Ishikawa (cell line): ENCODE results near the gene POLR2E.

ENCODE experiments used
- CEBPB ChIP-seq: IDR thresholded peaks from 2 replicates; pipeline ENCODE4 v1.6.1; 2012
- CREB1 ChIP-seq: IDR thresholded peaks from 2 replicates; pipeline ENCODE4 v1.6.1; 2012; ENCODE audit warnings: low read depth
- EGR1 ChIP-seq: IDR thresholded peaks from 2 replicates; pipeline ENCODE4 v1.6.1; 2012
- EP300 ChIP-seq: IDR thresholded peaks from 2 replicates; pipeline ENCODE4 v1.6.1; 2012; ENCODE audit warnings: borderline replicate concordance
- MAX ChIP-seq: IDR thresholded peaks from 2 replicates; pipeline ENCODE4 v1.6.1; 2012
- NFIC ChIP-seq: IDR thresholded peaks from 2 replicates; pipeline ENCODE4 v1.6.1; 2012
- RAD21 ChIP-seq: IDR thresholded peaks from 2 replicates; pipeline ENCODE4 v1.6.1; 2012; ENCODE audit warnings: low read depth
- REST ChIP-seq: IDR thresholded peaks from 2 replicates; pipeline ENCODE4 v1.6.1; 2012; ENCODE audit warnings: low read depth, mild to moderate bottlenecking
- TAF1 ChIP-seq: IDR thresholded peaks from 2 replicates; pipeline ENCODE4 v1.6.1; 2012; ENCODE audit warnings: low read depth, mild to moderate bottlenecking
- TCF12 ChIP-seq: IDR thresholded peaks from 2 replicates; pipeline ENCODE4 v1.6.1; 2012; ENCODE audit warnings: low read depth
- TEAD4 ChIP-seq: IDR thresholded peaks from 2 replicates; pipeline ENCODE4 v1.6.1; 2012
- YY1 ChIP-seq: IDR thresholded peaks from 2 replicates; pipeline ENCODE4 v1.6.1; 2012; ENCODE audit warnings: low read depth
- ZBTB7A ChIP-seq: IDR thresholded peaks from 2 replicates; pipeline ENCODE4 v1.6.1; 2012; ENCODE audit warnings: low read depth

- TF ChIP-seq EP300 = no peak
- no peak for TF ChIP-seq RAD21
- no peak for TF ChIP-seq REST
- TF ChIP-seq TEAD4 = no peak
- TF ChIP-seq CEBPB = no peak
- no peak for TF ChIP-seq YY1
- TF ChIP-seq TAF1 = no peak
- no peak for TF ChIP-seq MAX
- TF ChIP-seq CREB1 = no peak
- TF ChIP-seq EGR1 = no peak
- TF ChIP-seq TCF12 = no peak
- no peak for TF ChIP-seq NFIC
- no peak for TF ChIP-seq ZBTB7A
Observed at GRCh38 chr19:1082928-1083816, 12.0 kb downstream of the POLR2E start.
